Activated CD4-positive, alpha-beta T cell treated with anti-CD3 and anti-CD28 coated beads for 36 hours (primary cell): ENCODE results near the gene ZNF616. TPM values are rescaled to one million over a fixed set of nuclear protein-coding genes. Genes with fewer than 3 reads are reported as not detected.

Experiments used
- total RNA-seq, 2 experiments: library from RNA; stranded (reverse); gene quantifications; one replicate each; pipeline ENCODE4 v1.2.3, GENCODE V29; 2021

The ZNF616 gene
- total RNA-seq, 2 experiments from 2014 or later, result 13.9 to 15.7 TPM

Other genes starting within 250 kb of the ZNF616 start
- gene ZNF649, start 234.9 kb downstream of the ZNF616 start, total RNA-seq, result 10 to 100 TPM in 1 of 2 experiments, 1 to 10 TPM in 1; 9.6 to 11.2 TPM
- gene ZNF613, start 212.5 kb downstream of the ZNF616 start, total RNA-seq, result 1 to 10 TPM; 4.2 to 6.3 TPM
- 1 to 10 TPM; 7.1 to 7.9 TPM for gene ZNF350, start 153.1 kb downstream of the ZNF616 start, total RNA-seq
- gene ZNF615, start 131.7 kb downstream of the ZNF616 start, total RNA-seq, result 1 to 10 TPM; 8.7 to 9.0 TPM
- gene ZNF614, start 111.6 kb downstream of the ZNF616 start, total RNA-seq, result 10 to 100 TPM in 1 of 2 experiments, 1 to 10 TPM in 1; 9.4 to 10.6 TPM
- 10 to 100 TPM; 11.5 to 12.8 TPM for gene ZNF432, start 91.1 kb downstream of the ZNF616 start, total RNA-seq
- 10 to 100 TPM; 18.0 to 20.3 TPM for gene ZNF841, start 44.2 kb downstream of the ZNF616 start, total RNA-seq
- gene ZNF836, start 31.7 kb upstream of the ZNF616 start, total RNA-seq, result 10 to 100 TPM; 10.1 to 11.5 TPM
- gene PPP2R1A, start 50.1 kb upstream of the ZNF616 start, total RNA-seq, result 100 to 1,000 TPM; 215 to 231 TPM
- gene ZNF766, start 129.6 kb upstream of the ZNF616 start, total RNA-seq, result 10 to 100 TPM; 28.6 to 34.2 TPM
- 1 to 10 TPM; 4.8 to 5.0 TPM for gene ZNF480, start 157.2 kb upstream of the ZNF616 start, total RNA-seq
- 1 to 10 TPM; 2.3 to 3.3 TPM for gene ZNF610, start 196.3 kb upstream of the ZNF616 start, total RNA-seq
- 10 to 100 TPM; 11.5 to 13.7 TPM for gene ZNF880, start 230.0 kb upstream of the ZNF616 start, total RNA-seq